ENCODE measurements around the gene CD58.
"Not testable (repeated sequence)": the region's sequence is repeated elsewhere in the genome, so short reads cannot be mapped to it uniquely, and the experiment has no call there.

CD58 gene

DNA sequence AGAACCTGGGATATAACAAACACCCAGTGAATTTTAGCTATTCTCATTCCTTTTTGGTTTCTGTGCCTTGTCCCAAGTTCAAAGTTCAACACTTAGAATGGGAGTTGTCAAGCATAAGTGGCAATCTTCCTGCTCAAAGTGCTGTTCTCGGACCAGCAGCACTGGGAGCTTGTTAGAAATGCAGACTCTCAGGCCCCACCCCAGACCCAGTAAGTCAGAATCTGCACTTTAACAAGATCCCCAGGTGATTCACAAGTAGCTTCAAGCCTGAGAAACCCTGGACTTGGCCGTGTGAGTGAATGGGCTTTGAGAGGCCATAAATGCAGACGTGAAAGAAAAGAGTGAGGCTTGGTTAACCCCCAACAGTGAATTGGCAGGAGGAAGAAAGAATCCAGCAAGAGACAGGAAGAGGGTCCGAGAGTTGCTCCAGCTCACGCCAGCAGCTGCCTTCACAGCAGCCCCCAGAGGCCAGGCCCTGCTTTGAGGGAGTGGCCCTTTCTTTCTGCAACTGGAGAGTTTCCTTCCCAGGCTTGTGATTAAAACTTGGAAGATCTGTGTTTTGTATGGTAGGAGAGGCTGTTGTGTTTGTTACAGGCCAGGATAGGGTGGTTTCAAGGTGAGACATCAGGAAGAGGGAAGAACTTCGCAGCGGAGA lies 21.3 kb upstream of the CD58 start:
- DNase-seq (ENCODE audit: low spot score) = not testable (repeated sequence)

DNA sequence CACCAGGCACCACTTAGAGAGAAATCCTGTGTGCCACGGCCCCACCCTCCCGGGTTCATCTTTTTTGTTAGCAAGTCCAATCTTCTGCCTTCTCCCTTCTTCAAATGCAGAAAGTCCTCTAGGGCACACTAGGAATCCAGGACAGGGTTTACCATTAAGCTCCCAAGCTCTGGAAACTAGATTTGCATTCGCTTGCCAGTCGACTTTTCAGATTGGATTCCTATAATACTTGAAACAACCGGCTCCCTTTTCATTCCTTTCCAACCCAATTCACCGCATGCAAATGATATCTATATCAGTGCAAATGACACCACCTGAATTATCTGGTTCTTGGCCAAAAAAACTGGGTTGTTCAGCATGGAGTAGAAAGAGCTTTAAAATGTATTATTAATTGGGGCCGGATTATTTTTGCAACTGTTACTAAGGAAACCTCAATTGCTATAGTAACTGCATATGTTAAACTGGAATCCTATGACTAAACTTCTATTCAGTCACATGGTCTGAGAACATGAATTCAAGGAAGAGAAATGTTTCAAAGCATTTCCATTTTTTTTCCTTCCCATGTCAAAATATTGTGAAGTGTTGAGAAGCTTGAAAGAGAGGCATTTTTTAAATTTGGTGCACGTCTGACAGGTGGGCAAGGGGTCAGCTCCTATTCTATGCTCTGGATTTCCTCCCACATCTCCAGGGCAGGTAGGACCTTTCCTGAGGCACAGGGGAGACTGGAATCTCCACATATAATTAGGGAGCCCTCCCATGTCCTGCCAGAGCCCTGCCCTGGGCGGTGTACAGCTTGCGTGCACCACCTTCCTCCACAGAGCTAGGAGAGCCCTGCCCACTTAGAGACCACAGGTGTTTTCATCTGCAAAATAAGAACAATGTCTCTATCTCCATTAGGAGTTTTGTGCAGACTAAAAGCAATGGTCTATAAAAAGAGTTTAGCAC lies 20.5 kb upstream of the CD58 start:
- DNase-seq (ENCODE audit: low spot score) = not testable (repeated sequence)

DNA sequence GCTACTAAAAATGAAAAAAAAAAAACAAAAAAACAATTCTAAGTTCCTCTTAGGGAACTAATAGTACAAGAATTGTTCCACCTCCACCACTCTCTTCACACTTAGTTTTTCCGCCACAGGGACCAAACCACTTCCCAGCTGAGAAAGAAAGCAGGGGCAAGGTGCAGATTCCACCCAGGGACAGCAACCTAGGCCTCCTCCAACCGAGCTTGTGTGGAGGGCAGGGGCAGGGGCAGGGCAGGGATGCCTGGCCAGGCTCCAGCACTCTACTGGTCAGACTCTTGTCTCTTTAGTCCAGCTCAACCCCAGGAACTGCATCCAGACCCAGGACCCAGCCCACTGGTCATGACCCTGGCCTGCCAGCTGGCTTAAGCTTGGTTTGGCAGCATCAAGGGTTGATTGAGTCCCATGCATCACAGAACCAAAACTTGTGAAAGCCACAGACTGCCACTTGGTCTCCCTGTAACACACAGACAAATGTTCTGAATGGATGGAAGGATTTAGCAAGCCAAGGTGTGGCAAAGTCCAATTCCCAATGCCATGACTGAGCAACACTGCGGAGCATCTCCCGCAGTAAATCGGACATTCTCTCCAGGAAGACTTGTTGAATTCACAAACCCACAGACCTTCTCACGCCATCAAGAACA lies 19.7 kb upstream of the CD58 start:
- DNase-seq (ENCODE audit: low spot score) = not testable (repeated sequence)

DNA sequence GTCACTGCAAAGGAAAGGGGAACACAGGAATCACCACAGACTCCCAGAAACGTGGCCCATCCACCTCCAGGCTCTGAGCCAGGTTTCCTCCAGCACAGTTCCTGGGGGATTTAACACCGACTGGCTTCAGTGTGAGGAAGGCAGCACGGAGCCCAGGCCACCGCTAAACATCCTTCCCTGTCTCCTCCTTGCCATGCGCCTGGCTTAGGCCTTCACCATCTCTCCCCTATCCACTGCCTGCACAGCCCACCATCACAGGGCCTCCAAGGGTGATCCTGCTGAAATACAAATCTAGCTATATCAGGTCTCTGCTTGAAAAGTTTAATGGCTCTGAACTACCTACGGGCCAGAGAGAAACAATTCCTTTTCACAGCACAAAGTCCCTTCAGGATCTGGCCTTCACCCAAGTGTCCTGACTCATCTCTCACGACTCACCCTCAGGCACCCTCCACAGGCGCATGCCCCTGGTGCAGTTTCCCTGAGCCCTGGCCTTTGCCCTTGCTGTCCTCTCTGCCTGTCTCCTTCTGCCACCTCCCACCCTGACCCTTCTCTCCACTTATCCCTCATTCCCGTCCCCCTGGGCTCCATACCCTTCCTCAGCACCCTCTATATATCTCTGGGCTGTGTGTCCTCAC lies 18.4 kb upstream of the CD58 start:
- not testable (repeated sequence) for DNase-seq (ENCODE audit: low spot score)

DNA sequence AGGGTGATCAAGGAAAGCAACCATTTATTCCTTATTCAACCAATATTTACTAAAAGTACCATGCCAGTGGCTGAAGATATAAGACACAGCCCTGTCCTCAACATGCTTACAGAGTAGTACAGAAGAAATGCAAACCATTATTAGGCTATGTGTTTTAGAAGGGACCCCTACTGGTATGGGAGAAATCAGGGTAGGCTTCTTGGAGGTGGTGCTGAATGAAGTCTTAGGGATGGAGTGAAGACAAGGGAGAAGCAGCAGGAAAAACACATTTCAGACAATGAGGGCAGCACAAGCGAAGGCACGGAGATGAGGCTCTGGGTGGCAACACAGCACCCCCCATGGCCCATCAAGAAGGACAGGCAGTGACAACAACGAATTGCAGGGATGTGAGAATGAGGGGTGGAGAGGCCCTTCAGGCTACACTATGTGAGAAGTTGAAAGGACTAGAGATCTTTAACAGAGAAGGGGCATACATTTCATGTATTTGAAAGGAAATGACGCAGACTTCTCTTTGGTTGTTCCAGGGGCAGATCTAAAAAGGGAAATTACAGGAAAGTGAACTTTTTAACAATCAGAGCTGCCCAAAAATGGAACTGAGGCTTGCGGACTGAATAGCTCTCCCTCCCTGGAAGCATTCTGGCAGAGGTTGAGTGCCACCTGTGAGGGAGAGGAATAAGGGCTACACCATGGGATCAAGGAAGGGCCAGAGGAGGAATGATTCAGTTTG lies 16.8 kb upstream of the CD58 start:
- DNase-seq (ENCODE audit: low spot score) = no peak

DNA sequence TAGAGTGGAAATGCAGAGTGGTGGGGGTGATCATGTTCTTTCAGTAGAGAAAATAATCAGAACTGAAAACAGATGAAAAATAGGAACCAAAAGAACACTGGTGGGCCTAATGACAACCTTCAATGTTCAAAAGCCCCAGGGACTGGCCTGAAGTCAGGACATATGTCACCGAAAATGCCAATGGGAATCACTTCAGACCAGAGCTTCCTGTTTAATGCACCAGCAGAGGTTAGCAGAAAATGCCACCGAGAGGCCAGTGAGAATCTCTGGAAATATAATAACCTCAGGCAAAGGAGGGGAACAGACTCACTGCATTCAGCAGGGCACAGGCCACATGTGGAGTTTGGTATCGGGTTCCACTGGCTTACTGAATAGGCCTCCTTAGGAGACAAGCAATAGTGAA lies 15.9 kb upstream of the CD58 start:
- no peak for DNase-seq (ENCODE audit: low spot score)

DNA sequence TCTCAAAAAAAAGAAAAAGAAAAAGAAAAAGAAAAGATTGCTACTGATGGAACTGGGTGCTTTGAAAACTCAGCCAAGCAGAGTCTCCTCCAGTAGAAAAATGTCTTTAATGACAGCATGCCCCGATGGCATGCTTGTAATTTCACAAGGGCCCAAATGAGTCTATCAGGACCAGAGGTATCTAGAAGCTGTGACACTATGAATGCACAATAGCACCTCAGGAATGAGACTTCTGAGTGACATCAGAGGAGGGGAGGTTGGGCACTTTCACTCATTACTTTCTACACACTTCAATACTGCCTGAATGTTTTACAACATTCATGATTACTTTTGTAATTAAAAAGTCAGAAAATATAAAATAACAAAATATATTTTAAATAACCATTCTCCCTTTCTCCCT lies 15.1 kb upstream of the CD58 start:
- no peak for DNase-seq (ENCODE audit: low spot score)

DNA sequence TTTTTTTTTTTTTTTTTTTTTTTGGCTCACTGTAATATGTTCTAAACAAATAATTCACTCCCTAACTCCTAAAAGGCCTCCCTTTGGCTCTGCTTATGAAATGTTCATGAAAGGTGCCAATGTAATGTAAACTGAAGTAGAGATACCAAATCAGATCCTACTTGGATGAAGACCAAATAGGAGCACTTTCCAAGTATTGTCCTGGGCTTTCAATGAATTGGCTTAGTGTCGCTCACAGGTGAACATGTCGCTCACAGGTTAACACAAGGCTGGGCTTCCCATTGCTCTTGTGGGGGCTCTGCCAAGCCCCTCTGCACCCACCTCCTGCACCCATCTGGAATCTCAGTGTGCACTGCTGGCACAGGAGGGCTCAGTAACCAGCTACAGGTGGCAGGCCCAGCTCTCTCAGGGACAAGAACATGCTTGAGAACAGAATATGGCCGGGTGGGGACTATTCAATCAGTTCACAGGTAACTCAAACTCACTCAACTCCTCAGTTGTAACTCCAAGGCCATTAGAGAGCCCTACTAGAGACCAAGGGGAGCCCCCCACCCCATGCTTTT lies 10.6 kb upstream of the CD58 start:
- DNase-seq (ENCODE audit: low spot score) = no peak

DNA sequence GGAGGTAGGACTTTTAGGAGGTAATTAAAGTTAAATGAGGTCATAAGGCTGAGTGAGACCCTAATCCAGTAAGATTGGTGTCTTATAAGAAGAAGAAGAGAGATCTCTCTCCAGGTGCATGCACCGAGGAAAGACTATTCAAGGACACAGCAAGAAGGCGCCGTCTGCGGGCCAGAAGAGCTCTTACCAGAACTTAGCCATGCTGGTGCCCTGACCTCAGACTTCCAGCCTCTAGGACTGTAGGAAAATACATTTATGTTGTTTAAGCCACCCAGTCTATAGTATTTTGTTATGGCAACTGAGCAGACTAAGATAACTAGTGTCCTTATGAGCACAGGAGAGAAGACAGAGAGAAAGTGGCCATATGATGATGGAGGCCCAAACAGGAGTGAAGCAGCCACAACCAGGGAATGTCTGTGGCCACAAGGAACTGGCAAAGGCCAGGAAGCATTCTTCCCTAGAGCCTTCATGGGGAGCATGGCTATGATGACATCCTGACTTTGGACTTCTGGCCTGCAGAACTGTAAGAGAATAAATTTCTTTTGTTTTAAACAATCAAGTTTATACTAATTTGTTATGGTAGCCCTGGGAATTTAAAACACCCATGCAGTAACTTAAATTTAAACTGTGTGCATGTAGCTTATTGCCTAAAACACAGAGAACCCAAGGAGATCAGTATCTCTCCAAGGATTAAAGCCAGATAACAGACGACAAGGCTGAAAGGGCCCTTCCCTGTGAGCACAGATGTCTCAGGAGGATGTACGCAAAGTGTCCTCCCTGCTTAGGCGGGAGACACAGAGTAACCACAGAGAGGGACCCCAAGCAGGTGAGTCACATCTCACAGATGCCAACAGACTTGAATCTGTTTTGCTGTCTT lies 9.9 kb upstream of the CD58 start:
- DNase-seq (ENCODE audit: low spot score) = no peak

DNA sequence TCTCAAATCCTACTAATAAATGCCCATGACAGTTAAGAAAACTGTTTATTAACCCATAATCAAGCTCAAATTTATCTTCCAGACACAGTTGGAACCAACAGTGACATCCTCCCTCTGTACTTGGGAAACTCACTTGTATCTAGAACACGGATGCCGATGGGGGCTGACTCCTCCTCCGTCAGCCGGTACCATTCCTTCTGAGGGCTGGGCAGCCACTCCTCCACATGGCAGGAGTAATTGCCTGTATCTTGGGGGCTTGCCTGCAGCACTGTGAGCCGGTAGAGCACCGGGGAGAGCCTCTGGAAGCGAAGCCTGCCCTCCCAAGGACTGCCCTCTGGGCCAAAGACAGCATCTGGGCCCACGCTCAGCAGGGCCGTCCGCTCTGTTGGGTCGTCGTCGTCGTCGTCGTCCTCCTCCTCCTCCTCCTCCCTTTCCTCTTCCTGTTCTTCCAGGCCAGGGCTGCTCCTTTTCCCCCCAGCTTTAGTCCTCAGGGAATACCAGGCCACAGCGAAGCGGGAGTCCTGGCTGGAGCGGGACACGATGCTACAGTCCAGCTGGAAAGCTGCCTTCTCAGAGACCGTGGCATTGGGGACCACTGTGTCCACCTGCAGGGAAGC lies 8.5 kb upstream of the CD58 start:
- no peak for DNase-seq (ENCODE audit: low spot score)

DNA sequence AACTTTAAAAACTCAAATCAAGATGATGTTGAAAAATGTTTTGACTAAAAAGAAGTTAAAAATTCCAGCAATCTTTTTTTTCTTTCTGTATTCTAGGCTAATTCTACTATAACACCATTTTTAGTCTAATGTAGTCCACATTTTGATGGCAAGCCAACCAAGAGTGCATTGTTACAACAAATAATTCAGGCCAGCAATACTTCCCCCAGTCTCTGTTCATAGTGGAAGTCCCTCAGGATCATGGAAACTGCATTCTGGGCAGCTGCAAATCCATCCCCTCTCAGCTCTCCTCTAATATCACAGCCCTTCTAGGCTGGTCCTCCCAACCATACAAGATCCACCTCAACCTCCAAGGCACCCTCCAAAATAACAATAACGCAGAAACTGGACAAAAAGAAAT lies 7.8 kb upstream of the CD58 start:
- DNase-seq (ENCODE audit: low spot score) = no peak

DNA sequence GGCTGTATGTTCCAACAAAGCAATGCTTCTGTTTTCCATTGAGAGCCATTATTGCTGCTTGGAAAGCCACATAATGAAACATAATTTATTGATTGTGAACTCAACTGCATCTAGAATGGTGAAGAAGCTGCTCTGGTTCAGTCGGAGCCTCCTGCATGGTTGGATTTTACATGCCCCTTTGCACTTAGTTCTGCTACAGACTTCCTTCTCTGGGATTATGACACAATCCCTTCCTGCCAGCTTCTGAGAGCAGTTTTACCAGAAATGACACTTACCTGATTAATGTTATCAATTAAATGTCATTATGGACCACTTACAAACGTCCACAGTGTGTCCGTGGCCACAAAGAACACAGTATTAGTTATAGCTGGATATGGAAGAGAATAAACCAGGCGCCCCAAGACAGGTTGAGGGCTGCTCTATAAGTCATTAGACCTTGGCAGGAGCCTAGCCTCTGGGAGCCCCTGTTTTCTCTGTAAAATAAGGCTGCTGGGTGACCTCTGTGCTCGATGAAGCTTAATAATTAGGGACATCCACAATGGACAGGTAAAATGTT lies 7.0 kb upstream of the CD58 start:
- no peak for DNase-seq (ENCODE audit: low spot score)

DNA sequence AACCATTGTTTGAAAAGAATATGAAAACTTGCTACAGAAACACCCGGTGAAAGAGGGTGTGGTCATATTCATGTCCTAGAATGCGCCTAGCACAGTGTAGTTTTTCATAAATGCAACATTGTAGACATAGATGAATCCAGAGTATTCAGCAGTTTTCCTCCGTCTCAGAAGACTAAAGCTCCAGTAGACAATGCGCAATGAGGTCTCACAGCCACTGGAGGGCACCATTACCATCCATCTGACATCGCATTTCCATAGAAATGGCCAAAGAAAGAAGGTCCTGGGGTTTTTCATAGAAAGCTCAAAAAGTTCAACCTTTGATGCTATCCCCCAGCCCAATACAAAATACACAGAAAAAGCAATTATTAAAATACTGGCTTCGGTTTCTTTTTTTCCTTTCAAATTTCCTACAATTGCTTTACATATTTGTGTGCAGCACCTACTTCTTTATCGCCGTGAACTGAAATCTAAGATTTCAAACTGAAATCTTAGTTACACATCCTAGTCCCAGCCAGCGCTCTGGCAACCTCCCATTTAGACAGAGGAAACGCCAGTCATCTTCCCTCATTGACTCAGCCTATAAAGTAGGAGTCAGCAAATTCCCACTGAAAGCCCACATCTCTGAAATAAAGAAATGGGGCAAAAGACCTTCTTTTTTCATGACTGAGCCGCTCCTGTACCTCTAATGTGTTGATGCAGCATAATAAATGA lies 3.9 kb upstream of the CD58 start:
- DNase-seq (ENCODE audit: low spot score) = peak; percentile 85

DNA sequence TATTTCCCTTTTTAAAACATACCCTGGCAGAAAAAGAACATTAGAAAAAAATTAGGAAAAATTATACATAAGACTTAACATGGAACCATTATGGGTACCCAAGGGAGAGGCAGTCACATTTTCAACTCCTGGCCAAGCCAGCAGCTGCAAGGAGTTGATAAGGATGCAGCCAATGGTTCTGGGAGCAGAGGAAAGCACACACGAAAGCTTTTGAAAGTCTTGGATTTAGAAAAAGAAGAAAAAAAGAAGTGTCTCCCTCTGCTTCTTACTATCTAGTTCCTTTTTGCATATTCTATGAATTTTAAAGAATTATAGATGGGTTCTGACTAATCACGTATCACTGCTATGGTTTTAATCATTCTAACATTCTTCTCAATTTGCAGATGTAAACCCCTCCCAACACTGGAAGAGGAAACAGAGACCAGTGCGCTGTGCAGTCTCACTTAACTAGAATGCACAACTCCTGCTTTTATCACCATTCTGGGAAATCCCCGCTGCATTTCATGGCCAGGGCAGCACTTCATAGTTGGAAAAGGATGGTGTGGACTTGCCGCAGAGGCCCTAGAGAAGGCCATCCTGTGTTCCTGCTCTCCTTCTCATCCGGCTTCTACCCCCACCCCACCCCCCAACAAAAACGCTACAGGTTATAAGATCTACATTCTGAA lies 2.7 kb upstream of the CD58 start:
- DNase-seq (ENCODE audit: low spot score) = peak; percentile 80

DNA sequence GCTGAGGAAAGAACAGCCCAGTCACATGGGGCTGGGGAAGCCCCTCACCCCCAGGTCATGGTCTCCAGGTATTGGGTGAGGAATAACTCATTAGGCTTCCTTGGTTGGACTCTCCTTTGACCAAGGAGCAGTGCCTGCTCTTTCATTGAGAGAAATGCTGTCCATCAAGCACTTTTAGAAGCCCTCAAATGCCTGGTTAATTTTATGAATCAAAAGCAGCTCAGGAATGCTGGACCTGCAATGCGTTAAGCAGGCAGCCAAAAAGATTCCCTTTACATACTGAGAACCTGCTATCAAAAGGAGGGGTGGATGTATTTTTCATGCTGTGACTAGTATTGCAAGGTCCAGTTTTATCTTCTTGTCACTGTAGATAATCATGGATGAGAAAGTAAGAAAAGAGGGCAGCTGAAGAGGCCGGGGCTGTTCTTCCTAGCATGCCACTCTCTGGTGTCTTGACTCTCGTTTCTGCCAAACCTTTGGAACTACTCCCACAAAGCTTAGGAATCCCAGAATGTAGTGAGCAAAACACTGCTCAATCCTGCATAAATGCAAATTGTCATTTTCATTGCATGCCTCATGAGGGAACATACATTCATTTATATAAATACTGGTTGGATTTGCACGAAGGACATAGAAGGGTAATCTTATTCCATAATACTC lies 2.1 kb upstream of the CD58 start:
- no peak for DNase-seq (ENCODE audit: low spot score)

DNA sequence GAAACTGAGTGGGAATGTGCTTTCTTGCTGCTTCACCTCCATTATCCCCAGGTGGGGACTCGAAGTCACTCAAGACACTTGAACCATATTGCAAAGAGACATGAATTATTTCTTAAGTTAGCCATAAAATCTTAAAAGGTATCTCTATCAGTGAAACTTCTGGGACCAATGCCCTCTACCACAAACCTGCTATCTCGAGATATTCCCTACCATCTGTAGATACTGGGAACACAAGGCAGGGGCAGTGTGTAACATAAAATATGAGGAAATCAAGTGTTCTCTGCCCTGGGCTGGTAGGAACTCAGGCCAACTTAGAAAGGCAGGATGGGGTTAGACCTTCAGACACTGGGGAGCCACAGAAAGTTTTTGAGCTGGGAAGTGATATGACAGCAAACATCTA lies 1.3 kb upstream of the CD58 start:
- DNase-seq (ENCODE audit: low spot score) = peak; percentile 34

DNA sequence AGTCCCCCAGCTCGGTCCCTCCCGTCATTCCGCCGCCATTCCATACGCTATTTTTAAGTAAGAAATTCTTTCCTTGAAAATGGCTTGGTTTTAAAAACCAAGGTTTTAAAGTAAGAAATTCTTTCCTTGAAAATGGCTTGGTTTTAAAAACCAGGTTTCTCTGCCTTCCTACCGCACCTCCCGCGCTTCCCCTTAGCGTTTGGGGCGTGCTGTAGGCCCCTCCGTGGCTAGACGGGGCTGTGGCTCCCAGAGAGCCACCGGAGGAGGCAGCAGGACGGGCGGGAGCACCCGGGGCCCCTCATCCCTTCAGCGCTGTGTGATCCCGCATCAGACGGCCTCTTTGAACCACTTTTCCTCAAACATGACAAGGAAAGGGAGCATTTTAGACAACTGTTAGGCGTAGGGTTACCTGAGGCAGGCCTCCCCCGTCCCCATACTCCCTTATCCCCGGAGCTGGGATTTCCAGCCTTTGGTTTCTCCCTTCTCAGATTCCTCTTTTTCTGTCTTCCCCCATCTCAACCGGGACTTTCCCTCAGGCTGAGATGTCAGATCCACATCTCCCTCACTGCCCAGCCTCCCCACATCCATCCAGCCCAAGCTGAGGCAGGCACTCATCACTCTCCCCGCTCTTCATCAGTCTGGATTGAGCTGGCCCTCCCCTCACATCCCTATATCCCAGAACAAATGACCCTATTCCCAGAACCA lies 541 bp upstream of the CD58 start:
- peak; percentile 46 for DNase-seq (ENCODE audit: low spot score)
